Ammon's horn (tissue), 1 donor: ENCODE measurements around the gene KLHDC1.
"Not testable (repeated sequence)": the region's sequence is repeated elsewhere in the genome, so short reads cannot be mapped to it uniquely, and the experiment has no call there.

Source experiments
- DNase-seq: peaks from one replicate; pipeline ENCODE4 v3.0.0-alpha.2; 2016; ENCODE audit warnings: low spot score

Gene KLHDC1

GRCh38 chr14:49721733-49722435, 29.0 kb downstream of the KLHDC1 start:
- not testable (repeated sequence) for DNase-seq

- DNase-seq, result no peak
Measured at GRCh38 chr14:49727171-49727570, 34.3 kb downstream of the KLHDC1 start.

GRCh38 chr14:49732896-49733295, 40.0 kb downstream of the KLHDC1 start:
- peak; percentile 33 for DNase-seq

- DNase-seq, result no peak
Measured at GRCh38 chr14:49733836-49734235, 40.9 kb downstream of the KLHDC1 start.

GRCh38 chr14:49735669-49736068, 42.7 kb downstream of the KLHDC1 start:
- DNase-seq, result not testable (repeated sequence)

DNA sequence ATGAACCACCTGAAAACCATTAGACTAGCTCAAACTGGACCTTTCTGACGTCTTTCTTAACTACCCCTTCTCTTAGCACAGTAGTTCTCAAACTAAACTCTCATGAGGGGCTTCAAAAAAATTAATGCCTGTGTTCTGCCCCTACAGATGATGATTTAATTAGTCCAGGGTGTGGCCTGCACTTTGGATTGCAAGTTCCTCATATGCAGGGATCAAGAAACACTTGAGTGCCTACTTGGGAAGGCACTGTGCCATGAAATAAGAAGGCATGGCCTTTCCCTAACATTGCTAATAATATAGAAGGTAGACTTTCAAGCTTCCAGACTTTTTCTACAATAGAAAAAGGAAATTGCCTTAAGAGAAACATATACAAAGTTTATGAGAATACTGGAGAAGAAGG, 52.3 kb downstream of the KLHDC1 start:
- no peak for DNase-seq

GRCh38 chr14:49746476-49746875, 53.6 kb downstream of the KLHDC1 start:
- not testable (repeated sequence) for DNase-seq

GRCh38 chr14:49754570-49755097, 61.7 kb downstream of the KLHDC1 start:
- no peak for DNase-seq

DNA sequence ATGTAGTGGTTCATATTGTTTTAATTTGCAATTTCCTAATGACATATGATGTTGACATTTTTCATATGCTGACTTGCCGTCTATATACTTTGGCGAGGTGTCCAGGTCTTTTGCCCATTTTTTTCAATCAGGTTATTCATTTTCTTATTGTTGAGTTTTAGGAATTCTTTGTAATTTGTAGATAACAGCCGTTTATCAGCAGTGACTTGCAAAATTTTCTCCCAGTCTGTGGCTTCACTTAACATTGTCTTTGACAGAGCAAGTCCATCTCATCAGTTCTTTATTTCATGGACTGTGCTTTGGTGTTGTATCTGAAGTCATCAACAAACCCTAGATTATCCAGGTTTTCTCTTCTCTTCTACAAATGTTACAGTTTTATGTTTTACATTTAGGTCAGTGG, 62.5 kb downstream of the KLHDC1 start:
- no peak for DNase-seq

GRCh38 chr14:49761839-49762551, 69.1 kb downstream of the KLHDC1 start:
- DNase-seq, result no peak

GRCh38 chr14:49766839-49767238, 73.9 kb downstream of the KLHDC1 start:
- DNase-seq, result no peak

DNA sequence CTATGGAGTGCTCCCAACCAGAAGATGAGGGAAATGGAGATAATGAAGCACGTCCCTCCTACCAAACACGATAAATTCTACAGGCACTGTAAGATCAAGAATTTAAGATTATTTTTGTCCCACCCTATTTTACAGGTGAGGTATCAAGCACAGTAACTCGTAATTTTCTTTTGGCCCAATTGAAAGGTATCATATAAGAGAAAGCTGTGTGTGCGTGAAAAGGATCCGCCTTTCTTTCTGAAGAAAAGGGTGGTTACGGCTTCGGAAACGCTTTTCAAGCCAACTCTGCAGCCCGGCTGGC, 74.3 kb downstream of the KLHDC1 start:
- no peak for DNase-seq

GRCh38 chr14:49767571-49768300, 74.8 kb downstream of the KLHDC1 start, which contains the start of gene KLHDC2:
KLHDC2 (plus strand) TSS chr14:49768153; CDS start chr14:49768469, 316 bp downstream.
- DNase-seq, result peak; percentile 93

DNA sequence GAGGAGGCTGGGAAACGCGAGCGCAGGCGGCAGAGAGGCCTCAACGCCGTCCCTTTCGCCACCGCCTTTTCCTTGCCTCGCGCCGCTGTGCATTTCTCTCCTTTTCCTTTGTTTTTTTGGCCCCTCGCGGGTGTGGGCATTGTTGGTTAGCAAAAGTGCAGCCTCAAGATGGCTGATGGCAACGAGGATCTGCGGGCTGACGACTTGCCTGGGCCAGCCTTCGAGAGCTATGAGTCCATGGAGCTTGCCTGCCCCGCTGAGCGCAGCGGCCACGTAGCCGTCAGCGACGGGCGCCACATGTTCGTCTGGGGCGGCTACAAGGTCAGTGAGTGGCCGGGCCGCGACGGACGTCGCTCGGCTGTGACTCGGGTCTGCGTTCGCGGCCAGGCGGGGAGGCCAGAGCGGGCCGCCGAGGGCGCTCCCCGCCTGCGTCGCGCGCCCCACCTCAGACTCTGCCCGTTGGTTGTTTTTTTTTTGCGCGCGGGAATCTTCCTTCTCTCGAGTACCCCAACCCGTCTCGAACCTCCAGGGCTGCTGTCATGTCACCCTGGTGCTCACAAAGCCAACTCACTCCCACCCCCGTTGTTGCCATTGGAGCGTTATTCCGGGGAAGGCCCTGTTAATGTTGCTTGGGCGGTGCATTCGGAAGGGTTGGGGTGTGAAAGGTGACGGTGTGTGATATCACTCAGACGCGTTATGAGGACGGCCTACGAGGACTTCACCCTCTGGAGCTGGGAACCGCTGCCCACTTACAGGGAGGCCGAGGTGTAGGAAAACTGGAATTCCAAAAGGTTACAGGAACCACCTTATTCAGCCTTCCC, 75.6 kb downstream of the KLHDC1 start:
- DNase-seq, result peak; percentile 61

GRCh38 chr14:49769171-49769570, 76.3 kb downstream of the KLHDC1 start:
- DNase-seq, result no peak

- no peak for DNase-seq
Measured at GRCh38 chr14:49769581-49770211, 76.8 kb downstream of the KLHDC1 start.

- DNase-seq, result no peak
Measured at GRCh38 chr14:49770212-49770817, 77.4 kb downstream of the KLHDC1 start.

DNA sequence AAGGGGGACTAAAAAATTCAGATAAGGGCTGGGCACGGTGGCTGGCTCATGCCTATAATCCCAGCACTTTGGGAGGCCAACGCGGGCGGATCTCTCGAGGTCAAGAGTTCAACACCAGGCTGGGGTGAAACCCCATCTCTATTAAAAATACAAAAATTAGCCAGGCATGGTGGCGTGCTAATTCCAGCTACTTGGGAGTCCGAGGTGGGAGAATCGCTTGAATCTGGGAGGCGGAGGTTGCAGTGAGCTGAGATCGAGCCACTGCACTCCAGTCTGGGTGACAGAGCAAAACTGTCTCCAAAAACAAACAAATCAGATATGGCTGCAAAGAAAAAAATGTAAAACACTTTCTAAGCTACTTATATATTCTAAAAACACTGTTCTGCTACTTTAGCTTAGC, 78.8 kb downstream of the KLHDC1 start:
- DNase-seq, result not testable (repeated sequence)

DNA sequence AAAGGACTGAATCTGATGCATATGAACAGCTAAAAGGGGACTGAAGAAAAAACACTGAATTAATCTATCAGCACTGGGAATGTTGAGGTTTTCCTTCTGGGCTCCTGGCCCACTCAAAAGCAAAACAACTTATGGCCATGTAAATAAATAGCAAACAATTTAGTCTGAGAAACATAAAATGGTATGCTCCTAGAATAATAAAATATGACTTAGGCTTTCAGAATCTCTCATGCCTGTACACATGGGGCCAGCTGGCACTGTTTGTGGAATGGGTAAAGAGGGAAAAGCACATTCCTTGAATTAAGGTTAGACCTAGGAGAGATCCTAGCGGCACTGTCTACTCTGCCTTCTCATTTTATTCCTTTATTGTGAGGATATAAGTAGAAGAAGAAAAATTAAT, 81.2 kb downstream of the KLHDC1 start:
- DNase-seq, result no peak

GRCh38 chr14:49778421-49778820, 85.5 kb downstream of the KLHDC1 start:
- no peak for DNase-seq

- not testable (repeated sequence) for DNase-seq
Measured at GRCh38 chr14:49781040-49781439, 88.1 kb downstream of the KLHDC1 start.
